B cell (primary cell): ENCODE data around the gene SLC5A5. TPM values are rescaled to one million over a fixed set of nuclear protein-coding genes. Genes with fewer than 3 reads are reported as not detected.

ENCODE experiments used
- ATAC-seq: fragments of 200-7000 bp; cut with Tn5 transposase; one replicate; pipeline ENCODE4 v1.10.0; 2021; ENCODE audit warnings: low read depth, mild to moderate bottlenecking, moderate number of reproducible peaks, moderate library complexity
- CTCF ChIA-PET: fragments of 350-600 bp; sonication (Branson Sonifier 250); formaldehyde crosslinking; loops from one replicate; lab custom pipeline; 2021; ENCODE audit warnings: antibody characterized with exemption, inconsistent platforms; lab: Charles Lee
- POLR2A ChIA-PET: fragments of 350-600 bp; sonication (Branson Sonifier 250); formaldehyde crosslinking; loops from one replicate; lab custom pipeline; 2021; ENCODE audit warnings: antibody characterized with exemption; lab: Charles Lee
- DNase-seq: peaks from one replicate; pipeline ENCODE4 v3.0.0; 2013
- H2AFZ ChIP-seq: 2 replicates; pipeline ENCODE4 v1.6.1; 2012; ENCODE audit warnings: mild to moderate bottlenecking, low read depth, low read length; ENCODE audit not compliant: insufficient read depth, poor library complexity, severe bottlenecking
- H3K27ac ChIP-seq, 2 donors: 1 replicate in 1 of 2; 2 replicates in 1 of 2; pipeline ENCODE4 v1.5.1; 2012 to 2013; ENCODE audit warnings: low read length in 2 of 2, mild to moderate bottlenecking in 2 of 2, moderate library complexity in 1 of 2
- H3K27me3 ChIP-seq, 4 experiments: fragments of 200-600 bp in 1 of 4; sonication (generic) in 1 of 4; replicated peaks in 1 of 4; 1 replicate in 2 of 4; 2 replicates in 2 of 4; pipeline versions ENCODE4 v1.6.1 to v1.7.0; 2013 to 2016; ENCODE audit warnings: low read length in 3 of 4, mild to moderate bottlenecking in 2 of 4, mixed read lengths in 1 of 4, moderate library complexity in 1 of 4; ENCODE audit not compliant: insufficient read depth in 4 of 4, control insufficient read depth in 3 of 4; ENCODE audit errors: control extremely low read depth in 1 of 4
- H3K36me3 ChIP-seq, 2 experiments: replicated peaks in 1 of 2; 1 replicate in 1 of 2; 2 replicates in 1 of 2; pipeline versions ENCODE4 v1.6.1 to v1.7.1; 2013; ENCODE audit warnings: low read length in 1 of 2; ENCODE audit not compliant: insufficient read depth in 2 of 2, control insufficient read depth in 1 of 2; ENCODE audit errors: control extremely low read depth in 1 of 2, extremely low read depth in 1 of 2
- H3K4me1 ChIP-seq, 2 donors: fragments of 200-600 bp in 1 of 2; sonication (generic) in 1 of 2; 1 replicate in 1 of 2; 2 replicates in 1 of 2; pipeline versions ENCODE4 v1.5.1 to v1.6.1; 2013 to 2017; ENCODE audit warnings: low read length in 2 of 2; ENCODE audit not compliant: control insufficient read depth in 2 of 2, insufficient read depth in 2 of 2
- H3K4me2 ChIP-seq: replicated peaks from 2 replicates; pipeline ENCODE3; 2012; ENCODE audit warnings: mild to moderate bottlenecking, low read depth, low read length; ENCODE audit not compliant: poor library complexity, severe bottlenecking
- H3K4me3 ChIP-seq, 5 experiments: fragments of 200-600 bp in 1 of 5; sonication (generic) in 1 of 5; 1 replicate in 3 of 5; 2 replicates in 2 of 5; pipeline versions ENCODE4 v1.5.1 to v1.7.0; 2011 to 2016; ENCODE audit warnings: low read length in 4 of 5, mild to moderate bottlenecking in 4 of 5, low read depth in 2 of 5, control low read depth in 1 of 5, moderate library complexity in 1 of 5; ENCODE audit not compliant: insufficient read depth in 1 of 5; ENCODE audit errors: control extremely low read depth in 1 of 5, extremely low read depth in 1 of 5
- H3K79me2 ChIP-seq: fragments of 200-600 bp; sonication (generic); one replicate; pipeline ENCODE4 v1.6.0; 2016; ENCODE audit warnings: low read length; ENCODE audit not compliant: control insufficient read depth, insufficient read depth
- H3K9ac ChIP-seq: fragments of 200-600 bp; sonication (generic); 2 replicates; pipeline ENCODE4 v1.6.1; 2017; ENCODE audit warnings: mild to moderate bottlenecking, low read length, moderate library complexity
- H3K9me3 ChIP-seq, 3 donors: one replicate each; pipeline versions ENCODE4 v1.6.1 to v1.7.1; 2013; ENCODE audit warnings: low read length in 2 of 3; ENCODE audit not compliant: control insufficient read depth in 2 of 3, insufficient read depth in 1 of 3; ENCODE audit errors: control extremely low read depth in 1 of 3
- H4K20me1 ChIP-seq: 2 replicates; pipeline ENCODE4 v1.6.0; 2012; ENCODE audit warnings: mild to moderate bottlenecking, low read length; ENCODE audit not compliant: insufficient read depth, control insufficient read depth, poor library complexity, severe bottlenecking
- H3K27ac Mint-ChIP-seq: one replicate; pipeline ENCODE4 v1.8.0; 2021; ENCODE audit warnings: mixed read lengths
- H3K27me3 Mint-ChIP-seq: one replicate; pipeline ENCODE4 v1.8.0; 2021; ENCODE audit warnings: mixed read lengths
- H3K4me1 Mint-ChIP-seq: one replicate; pipeline ENCODE4 v1.8.0; 2021; ENCODE audit warnings: mixed read lengths
- H3K4me3 Mint-ChIP-seq: one replicate; pipeline ENCODE4 v1.8.0; 2021; ENCODE audit warnings: mixed read lengths
- H3K9me3 Mint-ChIP-seq: one replicate; pipeline ENCODE4 v1.8.0; 2022; ENCODE audit warnings: mixed read lengths; ENCODE audit not compliant: insufficient read depth
- CTCF ChIP-seq: fragments of 200-600 bp; IDR thresholded peaks from one replicate; pipeline ENCODE4 v1.8.0; 2022; ENCODE audit warnings: antibody characterized with exemption, mild to moderate bottlenecking
- EZH2 ChIP-seq: IDR thresholded peaks from 2 replicates; pipeline ENCODE4 v1.6.1; 2012; ENCODE audit warnings: borderline replicate concordance, low read depth, mild to moderate bottlenecking, moderate library complexity, low read length; ENCODE audit not compliant: insufficient read depth, poor library complexity, severe bottlenecking
- WGBS: methylation state at CpG from one replicate; pipeline ENCODE4 v1.1.5; 2013; ENCODE audit warnings: missing lambda C conversion rate; ENCODE audit not compliant: insufficient coverage; 5-methylcytosine and 5-hydroxymethylcytosine counted together
- intact Hi-C: fragments of 100-400 bp; cut with micrococcal nuclease; formaldehyde crosslinking; loops from one replicate; pipeline ENCODE4 v1.10.0; 2022
- polyA plus RNA-seq: library from polyadenylated mRNA; depleted of rRNA; stranded (reverse); fragments of >200 nt; gene quantifications from 2 replicates; pipeline ENCODE4 v1.2.3, GENCODE V29; 2012
- total RNA-seq, 2 donors: library from RNA; stranded (reverse); fragments of 120-200 nt in 1 of 2; gene quantifications; 1 replicate in 1 of 2; 2 replicates in 1 of 2; pipeline versions ENCODE4 v1.2.3 to v1.2.4, GENCODE V29; 2013 to 2022

Gene SLC5A5
- total and polyA plus RNA-seq, 2 donors (not counting 1 experiment from before 2014, with no cell fraction given): 0.07 to 0.40 TPM

- H3K4me1 ChIP-seq: peaks cover 13 to 15% of the 10 kb centered on the region in 2 donors
- no peak overlapping the region for H2AFZ ChIP-seq
- POLR2A ChIA-PET: no interaction called here
- Mint-ChIP-seq H3K4me3 (no peak overlapping the region), H3K9me3 (no peaks in the 10 kb centered on the region), H3K4me1 (peaks cover 16% of the 10 kb centered on the region), H3K27ac (no peak overlapping the region), H3K27me3 (peaks cover 2% of the 10 kb centered on the region)
- WGBS: 90% methylated on average over 5 of the region's 8 CpGs
- intact Hi-C loops: no loop called here
- no peaks in the 10 kb centered on the region for H3K9me3 ChIP-seq
- ATAC-seq (no peak), DNase-seq (no peak)
- H3K79me2 ChIP-seq: peaks cover 13% of the 10 kb centered on the region
- CTCF ChIA-PET: interaction anchor here (1.2 kb wide), 2 partner anchors 72 to 130 kb away, joined by 3 to 4 read pairs; no protein-coding TSS in a partner anchor
- H3K36me3 ChIP-seq: peaks cover 3 to 38% of the 10 kb centered on the region in 2 experiments
- H3K9ac ChIP-seq: no peak overlapping the region
- H3K4me2 ChIP-seq: no peak overlapping the region
- no peak overlapping the region for H3K27ac ChIP-seq
- no peak overlapping the region for H3K4me3 ChIP-seq
- H3K27me3 ChIP-seq: peaks cover 0 to 9% (median 4%) of the 10 kb centered on the region in 4 experiments
- peaks cover 32% of the 10 kb centered on the region for H4K20me1 ChIP-seq
- no peak for TF ChIP-seq EZH2
- no peak for TF ChIP-seq CTCF
Observed at GRCh38 chr19:17866312-17866963, 5.3 kb upstream of the SLC5A5 start.

- Histone ChIP-seq H3K9me3 (no peaks in the 10 kb centered on the region), H3K36me3 (peaks cover 2 to 32% of the 10 kb centered on the region in 2 experiments), H3K27ac (no peak overlapping the region), H2AFZ (no peak overlapping the region), H3K4me2 (no peak overlapping the region), H4K20me1 (peaks cover 26% of the 10 kb centered on the region), H3K4me3 (no peak overlapping the region), H3K27me3 (peaks cover 0 to 14% (median 7%) of the 10 kb centered on the region in 4 experiments), H3K4me1 (peaks cover 14 to 15% of the 10 kb centered on the region in 2 donors), H3K79me2 (peaks cover 7% of the 10 kb centered on the region), H3K9ac (no peak overlapping the region)
- 82% methylated on average over 10 of the region's 11 CpGs for WGBS
- Mint-ChIP-seq H3K4me3 (no peak overlapping the region), H3K27ac (no peak overlapping the region), H3K4me1 (peaks cover 13% of the 10 kb centered on the region), H3K9me3 (no peaks in the 10 kb centered on the region), H3K27me3 (peaks cover 5% of the 10 kb centered on the region)
- ChIA-PET CTCF (interaction anchor here (1.2 kb wide), 1 partner anchor 130 kb away, joined by 4 read pairs; no protein-coding TSS in a partner anchor), POLR2A (no interaction called here)
- DNase-seq (no peak), ATAC-seq (no peak)
- TF ChIP-seq EZH2 (no peak), CTCF (no peak)
- intact Hi-C loops: no loop called here
Observed at GRCh38 chr19:17866964-17867486, 4.7 kb upstream of the SLC5A5 start.
